Fibroblast of mammary gland (primary cell): Measurements from ENCODE around the gene KLHL28.

ENCODE experiments used
- DNase-seq: peaks from one replicate; pipeline ENCODE4 v3.0.0-alpha.2; 2010; ENCODE audit warnings: low read depth
- H3K4me3 ChIP-seq: 2 replicates; pipeline ENCODE4 v1.5.1; 2011; ENCODE audit warnings: low read depth, mild to moderate bottlenecking, low read length, moderate library complexity; ENCODE audit not compliant: control insufficient read depth
- CTCF ChIP-seq: conservative IDR thresholded peaks from 2 replicates; pipeline ENCODE4 v1.5.1; 2011; ENCODE audit warnings: low read depth, low read length, inconsistent platforms; ENCODE audit not compliant: control insufficient read depth, insufficient read depth

The KLHL28 gene

GRCh38 chr14:44951051-44951450 is 10.7 kb downstream of the KLHL28 start:
- no peak overlapping the region for H3K4me3 ChIP-seq
- no peak for TF ChIP-seq CTCF
- DNase-seq, result no peak

GRCh38 chr14:44945264-44945663 is 16.5 kb downstream of the KLHL28 start:
- H3K4me3 ChIP-seq, result no peak overlapping the region
- peak; percentile 92 for DNase-seq
- TF ChIP-seq CTCF, result no peak

- DNase-seq, result no peak
- TF ChIP-seq CTCF, result no peak
- H3K4me3 ChIP-seq, result no peak overlapping the region
Measured at GRCh38 chr14:44944107-44944506, 17.6 kb downstream of the KLHL28 start.

- no peak overlapping the region for H3K4me3 ChIP-seq
- DNase-seq, result no peak
- TF ChIP-seq CTCF, result no peak
Measured at GRCh38 chr14:44942436-44942835, 19.3 kb downstream of the KLHL28 start.

GRCh38 chr14:44941591-44941990 is 20.2 kb downstream of the KLHL28 start:
- H3K4me3 ChIP-seq, result no peak overlapping the region
- no peak for TF ChIP-seq CTCF
- no peak for DNase-seq

- DNase-seq, result no peak
- no peak overlapping the region for H3K4me3 ChIP-seq
- TF ChIP-seq CTCF, result no peak
Measured at GRCh38 chr14:44940944-44941343, 20.8 kb downstream of the KLHL28 start.

- no peak for DNase-seq
- H3K4me3 ChIP-seq, result no peak overlapping the region
- TF ChIP-seq CTCF, result no peak
Measured at GRCh38 chr14:44940211-44940610, 21.5 kb downstream of the KLHL28 start.
